PC-3 (cell line): ENCODE measurements around the gene GSK3B. TPM values are rescaled to one million over a fixed set of nuclear protein-coding genes. Genes with fewer than 3 reads are reported as not detected.

Experiments
- ATAC-seq: fragments of 200-7000 bp; cut with Tn5 transposase; 2 replicates; pipeline ENCODE4 v1.9.1; 2020; ENCODE audit warnings: mild to moderate bottlenecking, moderate library complexity
- BruUV-seq: library from RNA; stranded (reverse); fragments of 400-500 nt; replicated peaks from 2 replicates; lab custom pipeline; 2021; lab: Mats Ljungman, UMichigan
- CTCF ChIA-PET: fragments of 300-600 bp; sonication (Branson Sonifier 250); formaldehyde crosslinking; loops from one replicate; lab custom pipeline; 2022; ENCODE audit warnings: antibody characterized with exemption; lab: Charles Lee
- POLR2A ChIA-PET: fragments of 300-600 bp; sonication (Branson Sonifier 250); formaldehyde crosslinking; loops from one replicate; lab custom pipeline; 2022; ENCODE audit warnings: antibody characterized with exemption; ENCODE audit not compliant: unreplicated experiment; lab: Charles Lee
- DNase-seq: peaks from one replicate; pipeline ENCODE4 v3.0.0-alpha.2; 2015
- H2AFZ ChIP-seq: fragments of 300-600 bp; sonication (generic); 2 replicates; pipeline ENCODE4 v1.6.0; 2016; ENCODE audit warnings: antibody characterized with exemption, low read length
- H3F3A ChIP-seq: fragments of 300-600 bp; sonication (generic); one replicate; pipeline ENCODE4 v1.6.0; 2017; ENCODE audit warnings: antibody characterized with exemption, low read length, control low read depth, mild to moderate bottlenecking; ENCODE audit not compliant: unreplicated experiment
- H3K27ac ChIP-seq: fragments of 300-600 bp; sonication (generic); 2 replicates; pipeline ENCODE4 v1.5.1; 2016; ENCODE audit warnings: mild to moderate bottlenecking, low read length
- H3K27me3 ChIP-seq: fragments of 300-600 bp; sonication (generic); 2 replicates; pipeline ENCODE4 v1.6.1; 2016; ENCODE audit warnings: low read length, mixed read lengths
- H3K36me3 ChIP-seq: fragments of 300-600 bp; sonication (generic); 2 replicates; pipeline ENCODE4 v1.6.1; 2016; ENCODE audit warnings: low read depth, mixed run types, low read length, mixed read lengths
- H3K4me1 ChIP-seq: fragments of 300-600 bp; sonication (generic); 2 replicates; pipeline ENCODE4 v1.5.1; 2016; ENCODE audit warnings: low read length; ENCODE audit not compliant: insufficient read depth
- H3K4me2 ChIP-seq: fragments of 300-600 bp; sonication (generic); 2 replicates; pipeline ENCODE4 v1.6.0; 2016; ENCODE audit warnings: low read length
- H3K4me3 ChIP-seq: fragments of 300-600 bp; sonication (generic); 2 replicates; pipeline ENCODE4 v1.5.1; 2016; ENCODE audit warnings: mild to moderate bottlenecking, low read length, mixed read lengths
- H3K79me2 ChIP-seq: fragments of 300-600 bp; sonication (generic); 2 replicates; pipeline ENCODE4 v1.6.1; 2017; ENCODE audit warnings: low read length, mixed read lengths
- H3K9ac ChIP-seq: fragments of 300-600 bp; sonication (generic); 2 replicates; pipeline ENCODE4 v1.6.0; 2016; ENCODE audit warnings: mild to moderate bottlenecking, low read length
- H3K9me2 ChIP-seq: fragments of 300-600 bp; sonication (generic); replicated peaks from 2 replicates; pipeline ENCODE4 v1.6.1; 2016; ENCODE audit warnings: mixed run types, low read length, mixed read lengths
- H3K9me3 ChIP-seq: fragments of 300-600 bp; sonication (generic); 2 replicates; pipeline ENCODE4 v1.6.1; 2016; ENCODE audit warnings: low read length, mixed read lengths
- H4K20me1 ChIP-seq: fragments of 300-600 bp; sonication (generic); 2 replicates; pipeline ENCODE4 v1.6.1; 2016; ENCODE audit warnings: low read length, mixed read lengths
- EZH2 ChIP-seq: fragments of 300-600 bp; sonication (generic); IDR thresholded peaks from one replicate; pipeline ENCODE4 v1.6.1; 2017; ENCODE audit warnings: antibody characterized with exemption, mild to moderate bottlenecking, low read length; ENCODE audit not compliant: unreplicated experiment
- EZH2phosphoT487 ChIP-seq: fragments of 300-600 bp; sonication (generic); IDR thresholded peaks from 2 replicates; pipeline ENCODE4 v1.6.1; 2018; ENCODE audit warnings: mild to moderate bottlenecking, antibody characterized with exemption, low read length, borderline replicate concordance
- intact Hi-C: fragments of 100-400 bp; cut with micrococcal nuclease; formaldehyde crosslinking; loops from 2 replicates; pipeline ENCODE4 v1.9.0; 2023
- total RNA-seq: library from RNA; depleted of rRNA; stranded (reverse); fragments of >200 nt; gene quantifications from 2 replicates; pipeline ENCODE4 v1.2.3, GENCODE V29; 2014
- TF ChIP-seq, protein P1 (sequence below): fragments of 300-600 bp; sonication (generic); conservative IDR thresholded peaks from 2 replicates; pipeline ENCODE4 v1.5.1; 2017; ENCODE audit warnings: antibody characterized with exemption, low read depth, mild to moderate bottlenecking, low read length

The GSK3B gene
- total RNA-seq, 1 experiment from 2014 or later: 55.8 TPM

GRCh38 chr3:120029749-120030148, 64.5 kb downstream of the GSK3B start:
- Histone ChIP-seq H3K9me3 (no peaks in the 10 kb centered on the region), H3K9me2 (no peaks in the 10 kb centered on the region), H3F3A (no peaks in the 10 kb centered on the region), H3K27ac (no peak overlapping the region), H3K79me2 (peaks cover 98% of the 10 kb centered on the region), H3K9ac (no peak overlapping the region), H3K4me2 (no peak overlapping the region), H4K20me1 (peaks cover 59% of the 10 kb centered on the region), H3K36me3 (0 out of 2 replicates have a peak, but pooled peaks cover 2% of the 10 kb centered on the region), H3K27me3 (no peaks in the 10 kb centered on the region), H3K4me1 (peaks cover 13% of the 10 kb centered on the region), H3K4me3 (no peak overlapping the region), H2AFZ (no peak overlapping the region)
- POLR2A ChIA-PET: no interaction called here
- no peak for ATAC-seq
- intact Hi-C loops: loop anchor here (5.0 kb wide), 1 partner anchor 137 kb away; no protein-coding TSS in a partner anchor
- DNase-seq: no peak
- CTCF ChIA-PET: no interaction called here
- BruUV-seq: no TSS peak
- TF ChIP-seq EZH2 (no peak), EZH2phosphoT487 (no peak)
- TF ChIP-seq, protein P1, sequence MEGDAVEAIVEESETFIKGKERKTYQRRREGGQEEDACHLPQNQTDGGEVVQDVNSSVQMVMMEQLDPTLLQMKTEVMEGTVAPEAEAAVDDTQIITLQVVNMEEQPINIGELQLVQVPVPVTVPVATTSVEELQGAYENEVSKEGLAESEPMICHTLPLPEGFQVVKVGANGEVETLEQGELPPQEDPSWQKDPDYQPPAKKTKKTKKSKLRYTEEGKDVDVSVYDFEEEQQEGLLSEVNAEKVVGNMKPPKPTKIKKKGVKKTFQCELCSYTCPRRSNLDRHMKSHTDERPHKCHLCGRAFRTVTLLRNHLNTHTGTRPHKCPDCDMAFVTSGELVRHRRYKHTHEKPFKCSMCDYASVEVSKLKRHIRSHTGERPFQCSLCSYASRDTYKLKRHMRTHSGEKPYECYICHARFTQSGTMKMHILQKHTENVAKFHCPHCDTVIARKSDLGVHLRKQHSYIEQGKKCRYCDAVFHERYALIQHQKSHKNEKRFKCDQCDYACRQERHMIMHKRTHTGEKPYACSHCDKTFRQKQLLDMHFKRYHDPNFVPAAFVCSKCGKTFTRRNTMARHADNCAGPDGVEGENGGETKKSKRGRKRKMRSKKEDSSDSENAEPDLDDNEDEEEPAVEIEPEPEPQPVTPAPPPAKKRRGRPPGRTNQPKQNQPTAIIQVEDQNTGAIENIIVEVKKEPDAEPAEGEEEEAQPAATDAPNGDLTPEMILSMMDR: no peak

DNA sequence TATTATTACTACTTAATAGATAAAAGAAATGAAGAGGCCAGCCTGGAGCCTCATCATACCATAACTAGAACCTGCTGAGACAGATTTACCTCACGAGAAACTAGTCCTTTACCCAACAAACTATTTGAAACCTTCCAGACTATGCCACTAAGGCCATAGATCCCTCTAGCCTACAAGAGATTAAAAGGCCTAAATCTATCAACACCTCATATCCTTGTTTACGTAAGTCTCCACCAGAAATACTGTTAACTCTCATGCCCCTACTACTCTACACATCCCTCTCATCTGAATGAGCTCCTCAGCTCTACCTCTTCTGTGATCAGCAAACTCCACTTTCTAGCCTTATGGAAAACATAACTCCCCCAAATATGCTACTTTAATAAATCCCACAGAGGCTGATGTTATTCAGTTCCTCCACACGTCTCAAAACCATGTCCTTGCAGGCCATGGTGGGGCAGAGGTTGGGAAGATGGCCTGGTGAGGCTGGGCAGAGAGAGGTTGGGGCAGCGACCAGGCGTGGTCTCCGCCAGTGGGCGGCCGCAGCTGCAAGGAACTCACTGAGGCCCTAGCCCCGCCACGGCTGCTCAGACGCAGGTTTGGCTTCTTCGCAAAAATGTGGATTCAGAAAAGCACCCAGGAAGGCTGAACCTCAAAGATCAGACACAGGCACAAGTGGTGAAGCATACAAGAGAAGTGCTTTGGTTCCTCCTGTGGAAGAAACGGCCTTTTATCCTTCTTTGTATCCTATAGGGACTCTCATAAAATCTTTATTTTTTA, 65.8 kb downstream of the GSK3B start:
- H3K27ac ChIP-seq: no peak overlapping the region
- H3K4me2 ChIP-seq: no peak overlapping the region
- no TSS peak for BruUV-seq
- TF ChIP-seq EZH2: no peak
- TF ChIP-seq EZH2phosphoT487: no peak
- TF ChIP-seq, protein P1: no peak
- ChIA-PET CTCF (no interaction called here), POLR2A (no interaction called here)
- H3F3A ChIP-seq: no peaks in the 10 kb centered on the region
- H3K4me3 ChIP-seq: no peak overlapping the region
- peaks cover 13% of the 10 kb centered on the region for H3K4me1 ChIP-seq
- no peaks in the 10 kb centered on the region for H3K9me3 ChIP-seq
- peaks cover 98% of the 10 kb centered on the region for H3K79me2 ChIP-seq
- intact Hi-C loops: loop anchor here (5.0 kb wide), 1 partner anchor 136 kb away; no protein-coding TSS in a partner anchor
- peaks cover 66% of the 10 kb centered on the region for H4K20me1 ChIP-seq
- ATAC-seq (no peak; the same call in 1 of the 2 replicates), DNase-seq (no peak)
- H3K9me2 ChIP-seq: no peaks in the 10 kb centered on the region
- H3K36me3 ChIP-seq: no peaks in the 10 kb centered on the region
- no peak overlapping the region for H3K9ac ChIP-seq
- H2AFZ ChIP-seq: no peak overlapping the region
- no peaks in the 10 kb centered on the region for H3K27me3 ChIP-seq

- H3K27me3 ChIP-seq: no peaks in the 10 kb centered on the region
- H3K27ac ChIP-seq: no peak overlapping the region
- no peaks in the 10 kb centered on the region for H3K9me3 ChIP-seq
- H2AFZ ChIP-seq: no peak overlapping the region
- intact Hi-C loops: loop anchor here (5.0 kb wide), 1 partner anchor 135 kb away; no protein-coding TSS in a partner anchor
- no peak for DNase-seq
- CTCF ChIA-PET: no interaction called here
- H3K4me3 ChIP-seq: no peak overlapping the region
- ATAC-seq: no peak
- no peaks in the 10 kb centered on the region for H3K9me2 ChIP-seq
- peaks cover 98% of the 10 kb centered on the region for H3K79me2 ChIP-seq
- POLR2A ChIA-PET: interaction anchor here (0.7 kb wide), 1 partner anchor 304 kb away, joined by 3 read pairs; no protein-coding TSS in a partner anchor
- no peak overlapping the region for H3K4me2 ChIP-seq
- no peaks in the 10 kb centered on the region for H3K36me3 ChIP-seq
- TF ChIP-seq EZH2phosphoT487 (no peak), EZH2 (no peak)
- TF ChIP-seq, protein P1: no peak
- no TSS peak for BruUV-seq
- H3K4me1 ChIP-seq: peaks cover 13% of the 10 kb centered on the region
- H3F3A ChIP-seq: no peaks in the 10 kb centered on the region
- H4K20me1 ChIP-seq: peaks cover 79% of the 10 kb centered on the region
- no peak overlapping the region for H3K9ac ChIP-seq
Observed at GRCh38 chr3:120027226-120027625, 67.0 kb downstream of the GSK3B start.
